Activated T-helper 17 cell treated with anti-CD3 and anti-CD28 coated beads, Interleukin-2, amount 50 U/mL, for 72 hours (primary cell): Measurements from ENCODE around the gene SNAP47. TPM values are rescaled to one million over a fixed set of nuclear protein-coding genes. Genes with fewer than 3 reads are reported as not detected.

Experiments used
- ATAC-seq: fragments of 150-1000 bp; cut with Tn5 transposase; replicated peaks from 2 replicates; pipeline ENCODE4 v1.10.0; 2021; ENCODE audit warnings: mild to moderate bottlenecking, moderate library complexity
- H3K27ac Mint-ChIP-seq: one replicate; pipeline ENCODE4 v1.8.0; 2022; ENCODE audit warnings: mixed read lengths
- H3K27me3 Mint-ChIP-seq: one replicate; pipeline ENCODE4 v1.8.0; 2022; ENCODE audit warnings: mixed read lengths
- H3K36me3 Mint-ChIP-seq: one replicate; pipeline ENCODE4 v1.8.0; 2022; ENCODE audit warnings: low read depth, mild to moderate bottlenecking, mixed read lengths
- H3K4me1 Mint-ChIP-seq: one replicate; pipeline ENCODE4 v1.8.0; 2022; ENCODE audit warnings: mixed read lengths
- H3K4me3 Mint-ChIP-seq: one replicate; pipeline ENCODE4 v1.8.0; 2022; ENCODE audit warnings: mild to moderate bottlenecking, mixed read lengths
- H3K9me3 Mint-ChIP-seq: one replicate; pipeline ENCODE4 v1.8.0; 2022; ENCODE audit warnings: mixed read lengths
- total RNA-seq, 2 donors: library from RNA; stranded (reverse); gene quantifications; one replicate each; pipeline ENCODE4 v1.2.3, GENCODE V29; 2022

SNAP47 gene
- total RNA-seq, 2 donors from 2014 or later = 42.9 to 53.6 TPM

DNA sequence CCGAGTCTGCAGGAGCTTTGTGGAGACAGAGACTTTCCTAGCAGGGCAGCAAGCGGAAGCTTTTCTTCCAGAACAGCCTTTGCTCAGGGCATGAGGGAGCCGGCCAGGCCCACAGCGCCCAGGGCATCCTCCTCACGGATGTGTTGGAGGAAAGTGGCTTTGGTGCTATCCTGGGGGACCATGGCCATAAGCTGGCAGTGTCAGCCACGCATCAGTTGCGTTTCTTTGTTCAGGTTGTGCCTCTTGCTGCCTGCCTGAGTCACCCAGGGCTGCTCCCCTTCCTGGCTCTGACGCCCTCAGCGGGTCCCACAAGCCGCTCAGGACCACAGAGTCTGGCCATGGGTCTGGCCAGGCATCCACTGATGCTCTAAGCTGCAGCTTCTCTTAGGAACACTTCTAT lies 40.6 kb downstream of the SNAP47 start:
- no peak overlapping the region for H3K27ac Mint-ChIP-seq
- no peak for ATAC-seq
- no peak overlapping the region for H3K4me3 Mint-ChIP-seq
- no peaks in the 10 kb centered on the region for H3K9me3 Mint-ChIP-seq
- H3K27me3 Mint-ChIP-seq = no peaks in the 10 kb centered on the region
- peaks cover 11% of the 10 kb centered on the region for H3K4me1 Mint-ChIP-seq
- H3K36me3 Mint-ChIP-seq = peaks cover 35% of the 10 kb centered on the region

DNA sequence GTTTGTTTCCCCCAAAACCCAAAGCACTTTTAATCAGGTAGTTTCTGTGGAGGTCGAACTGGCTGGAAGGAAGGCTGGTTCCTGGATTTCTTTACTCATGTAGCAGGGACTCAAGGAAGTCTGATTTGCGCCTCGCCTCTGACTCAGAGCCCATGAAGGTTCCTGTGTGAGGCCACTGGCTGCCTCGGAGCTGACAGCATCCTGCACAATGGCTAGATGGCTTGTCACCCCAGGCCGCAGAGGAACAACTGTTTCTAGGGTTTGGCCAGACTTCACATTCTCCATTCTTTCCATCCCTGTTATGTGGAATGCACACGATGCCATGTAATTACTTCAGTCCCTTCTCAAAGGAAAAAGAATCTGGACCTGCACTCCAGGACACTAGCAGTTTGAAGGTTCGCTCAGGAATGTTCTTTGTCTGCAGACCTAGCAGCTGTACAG lies 41.1 kb downstream of the SNAP47 start:
- H3K27ac Mint-ChIP-seq = no peak overlapping the region
- H3K27me3 Mint-ChIP-seq = no peaks in the 10 kb centered on the region
- peaks cover 11% of the 10 kb centered on the region for H3K4me1 Mint-ChIP-seq
- no peaks in the 10 kb centered on the region for H3K9me3 Mint-ChIP-seq
- H3K36me3 Mint-ChIP-seq = peaks cover 35% of the 10 kb centered on the region
- ATAC-seq = no peak
- H3K4me3 Mint-ChIP-seq = no peak overlapping the region

DNA sequence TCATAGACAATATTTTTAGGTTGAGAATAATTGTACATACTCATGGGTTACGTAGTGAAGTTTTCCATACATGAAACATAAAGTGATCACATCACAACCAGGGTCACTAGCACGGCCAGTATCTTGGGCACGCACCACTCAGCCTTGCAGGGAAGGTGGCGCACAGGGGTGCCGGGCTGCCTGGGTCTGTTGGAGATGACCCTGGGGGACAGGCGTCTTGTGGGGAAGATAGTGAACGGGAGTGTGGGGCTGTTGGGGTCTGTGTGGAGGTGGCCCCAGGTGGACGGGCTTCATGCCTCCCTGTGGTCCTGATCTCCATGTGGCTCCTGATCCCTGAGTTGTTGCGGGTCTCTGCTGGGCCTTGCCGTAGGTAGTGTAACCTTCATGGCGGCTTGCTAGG lies 41.9 kb downstream of the SNAP47 start:
- no peaks in the 10 kb centered on the region for H3K9me3 Mint-ChIP-seq
- H3K27me3 Mint-ChIP-seq = no peaks in the 10 kb centered on the region
- no peak overlapping the region for H3K4me3 Mint-ChIP-seq
- H3K36me3 Mint-ChIP-seq = peaks cover 38% of the 10 kb centered on the region
- peaks cover 11% of the 10 kb centered on the region for H3K4me1 Mint-ChIP-seq
- ATAC-seq = no peak
- H3K27ac Mint-ChIP-seq = no peak overlapping the region

DNA sequence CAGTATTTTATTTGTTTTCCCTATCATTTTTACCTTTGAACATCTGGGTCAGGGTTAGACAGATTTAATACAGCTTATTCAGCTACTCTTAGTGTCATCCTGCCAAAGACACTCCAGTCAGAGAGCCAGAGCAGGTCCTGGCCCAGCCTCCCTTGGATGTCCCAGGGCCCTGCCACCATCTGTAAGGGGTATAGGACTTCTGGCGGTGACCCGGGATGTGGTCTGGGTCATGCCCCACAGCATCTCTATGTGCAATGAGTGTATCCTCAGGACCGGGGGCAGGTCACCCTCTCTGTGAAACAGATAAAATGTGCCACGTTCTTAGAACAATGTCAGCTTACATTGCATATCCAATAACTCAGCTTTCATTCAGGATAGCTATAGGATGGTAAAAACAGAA lies 42.4 kb downstream of the SNAP47 start:
- no peak overlapping the region for H3K4me3 Mint-ChIP-seq
- ATAC-seq = no peak
- peaks cover 11% of the 10 kb centered on the region for H3K4me1 Mint-ChIP-seq
- no peak overlapping the region for H3K27ac Mint-ChIP-seq
- no peaks in the 10 kb centered on the region for H3K27me3 Mint-ChIP-seq
- peaks cover 38% of the 10 kb centered on the region for H3K36me3 Mint-ChIP-seq
- H3K9me3 Mint-ChIP-seq = no peaks in the 10 kb centered on the region

DNA sequence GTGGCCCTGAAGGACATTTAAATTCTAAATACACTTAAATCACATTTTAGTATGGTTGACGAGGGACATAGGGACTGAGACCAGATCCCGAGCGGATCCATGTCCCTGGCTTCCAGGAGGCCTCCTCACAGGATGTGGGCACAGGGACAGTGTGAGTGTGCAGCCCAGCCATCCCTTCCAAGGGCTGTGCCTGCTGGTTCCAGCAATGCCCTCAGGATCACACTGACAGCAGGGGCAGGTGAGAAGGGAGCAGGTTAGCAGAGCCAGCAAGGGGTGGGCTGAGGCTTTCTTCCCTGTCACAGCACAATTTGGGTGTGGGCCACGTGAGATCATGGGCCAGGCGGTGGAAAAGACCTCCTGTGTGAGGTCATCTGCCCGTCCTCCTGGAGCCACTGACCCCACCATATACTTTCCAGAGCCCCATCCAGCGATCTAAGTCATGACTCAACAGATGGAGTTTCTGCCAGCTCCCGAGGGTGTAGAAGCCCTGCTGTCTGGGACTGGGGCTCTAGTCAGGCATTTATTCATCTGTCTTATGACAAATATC lies 43.2 kb downstream of the SNAP47 start:
- Mint-ChIP-seq H3K36me3 (peaks cover 38% of the 10 kb centered on the region), H3K27ac (no peak overlapping the region), H3K9me3 (no peaks in the 10 kb centered on the region), H3K4me1 (peaks cover 10% of the 10 kb centered on the region), H3K4me3 (no peak overlapping the region), H3K27me3 (no peaks in the 10 kb centered on the region)
- no peak for ATAC-seq

DNA sequence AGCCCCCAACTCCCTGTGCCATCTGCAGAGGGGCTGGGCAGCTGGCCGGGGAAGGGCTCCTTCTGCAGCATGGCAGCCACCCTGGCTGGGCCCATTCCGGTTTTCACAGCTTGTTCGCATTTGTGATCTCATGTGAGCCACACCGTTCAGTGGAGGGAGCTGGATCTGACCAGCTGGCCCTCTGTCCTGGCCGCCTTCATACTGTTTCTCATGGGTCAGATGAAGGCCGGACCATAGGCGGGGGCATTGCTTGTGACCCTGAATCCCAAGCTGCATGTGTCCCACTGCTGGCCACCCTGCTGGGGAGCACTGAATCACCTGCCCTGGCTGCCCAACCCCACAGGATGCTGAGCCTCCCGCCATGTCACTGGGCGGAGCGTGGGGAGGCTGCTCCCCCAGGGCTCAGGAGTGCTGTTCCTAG lies 43.8 kb downstream of the SNAP47 start:
- Mint-ChIP-seq H3K27me3 (no peaks in the 10 kb centered on the region), H3K4me1 (peaks cover 4% of the 10 kb centered on the region), H3K36me3 (peaks cover 35% of the 10 kb centered on the region), H3K4me3 (no peak overlapping the region), H3K9me3 (no peaks in the 10 kb centered on the region), H3K27ac (no peak overlapping the region)
- no peak for ATAC-seq

DNA sequence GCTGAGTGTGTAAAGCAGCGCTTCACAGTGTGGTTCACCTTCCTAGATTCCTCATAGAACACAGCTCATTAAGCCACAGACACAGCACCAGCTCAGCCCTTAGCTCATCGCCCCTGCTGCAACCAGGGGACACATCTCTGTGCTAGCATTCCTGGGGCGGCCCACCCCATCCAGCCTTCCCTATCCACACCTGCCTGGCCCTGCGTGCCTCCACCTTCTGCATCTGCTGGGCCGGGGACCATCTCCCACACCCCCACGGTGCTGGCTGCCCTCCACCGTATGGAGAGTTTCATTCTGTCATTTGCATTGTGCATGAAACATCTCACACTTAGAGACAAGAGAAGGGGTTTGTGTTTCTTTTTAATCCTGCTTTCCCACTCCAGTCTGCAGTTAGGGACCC lies 44.5 kb downstream of the SNAP47 start:
- Mint-ChIP-seq H3K9me3 (no peaks in the 10 kb centered on the region), H3K4me3 (no peak overlapping the region), H3K4me1 (no peaks in the 10 kb centered on the region), H3K27ac (no peak overlapping the region), H3K36me3 (peaks cover 29% of the 10 kb centered on the region), H3K27me3 (no peaks in the 10 kb centered on the region)
- ATAC-seq = no peak

DNA sequence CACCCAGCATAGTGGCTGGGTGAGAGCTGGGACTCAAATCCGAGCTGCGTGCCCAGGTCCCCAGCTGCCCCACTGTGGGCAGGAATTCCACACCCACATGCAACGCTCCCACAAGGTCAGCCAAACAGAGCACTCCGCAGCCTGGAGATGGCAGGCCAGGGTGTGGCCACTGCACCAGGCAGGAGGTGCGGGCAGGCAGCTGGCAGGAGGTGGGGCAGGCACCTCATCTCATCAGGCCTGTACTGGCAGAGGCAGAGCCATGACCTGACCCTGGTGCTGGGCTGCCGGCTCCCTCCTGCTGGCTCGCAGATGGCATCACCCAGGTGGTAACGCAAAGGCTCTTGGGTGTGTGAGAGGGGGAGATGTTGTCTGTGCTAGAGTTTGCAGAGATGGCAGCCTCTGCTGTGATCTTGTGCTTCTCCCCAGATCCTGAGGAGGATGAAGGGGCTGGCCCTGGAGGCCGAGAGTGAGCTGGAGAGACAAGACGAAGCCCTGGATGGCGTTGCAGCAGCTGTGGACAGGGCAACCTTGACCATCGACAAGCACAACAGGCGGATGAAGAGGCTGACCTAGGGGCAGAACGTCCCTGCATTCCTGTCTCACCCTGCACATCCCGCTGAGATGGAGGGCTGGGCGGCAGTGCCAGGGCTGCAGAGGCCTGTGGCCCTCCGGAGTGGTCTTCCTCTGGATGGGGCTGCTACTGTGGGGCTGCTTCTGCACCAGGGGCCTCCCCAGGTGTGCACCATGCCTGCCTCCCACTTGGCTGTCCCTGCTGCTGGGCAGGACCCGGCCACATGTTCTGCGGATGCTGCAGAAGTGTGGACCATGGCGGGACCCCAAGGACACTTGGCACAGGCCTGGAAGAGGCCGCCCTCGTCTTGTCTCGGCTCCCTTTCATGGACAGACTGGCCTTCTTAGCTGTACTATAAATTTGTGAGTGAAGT lies 45.1 kb downstream of the SNAP47 start:
- ATAC-seq = no peak
- Mint-ChIP-seq H3K4me1 (no peaks in the 10 kb centered on the region), H3K4me3 (no peak overlapping the region), H3K27me3 (no peaks in the 10 kb centered on the region), H3K9me3 (no peaks in the 10 kb centered on the region), H3K27ac (no peak overlapping the region), H3K36me3 (peaks cover 22% of the 10 kb centered on the region)

DNA sequence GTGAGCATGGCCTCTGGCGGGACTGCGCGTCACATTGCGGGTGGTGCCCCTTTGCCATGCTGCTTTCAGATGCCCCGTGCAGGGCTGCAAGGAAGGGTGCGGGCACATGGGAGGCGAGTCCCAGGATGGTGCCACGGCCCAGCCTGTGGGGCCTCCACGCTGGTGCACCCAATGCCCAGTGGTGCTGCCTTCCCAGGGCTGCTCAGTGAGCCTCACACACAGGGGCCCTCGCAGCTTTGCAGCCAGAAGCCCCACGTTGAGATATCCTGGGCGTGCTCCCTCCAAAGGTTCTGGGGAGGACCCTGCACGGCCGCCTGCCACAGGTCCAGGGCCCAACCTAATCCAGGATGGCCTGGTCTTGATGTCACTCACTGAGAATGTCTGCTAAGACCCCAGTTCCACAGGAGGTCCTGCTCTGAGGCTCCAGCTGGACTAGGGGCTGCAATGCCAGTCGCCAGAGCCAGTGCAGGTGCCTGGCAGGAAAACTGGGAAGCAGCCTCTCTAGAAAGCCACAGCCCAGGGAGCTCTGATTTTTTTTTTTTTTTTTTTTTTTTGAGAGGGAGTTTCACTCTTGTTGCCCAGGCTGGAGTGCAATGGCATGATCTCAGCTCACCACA lies 46.2 kb downstream of the SNAP47 start:
- no peaks in the 10 kb centered on the region for H3K9me3 Mint-ChIP-seq
- H3K36me3 Mint-ChIP-seq = peaks cover 14% of the 10 kb centered on the region
- no peak overlapping the region for H3K4me3 Mint-ChIP-seq
- no peak for ATAC-seq
- H3K27me3 Mint-ChIP-seq = no peaks in the 10 kb centered on the region
- H3K4me1 Mint-ChIP-seq = no peaks in the 10 kb centered on the region
- H3K27ac Mint-ChIP-seq = no peak overlapping the region

DNA sequence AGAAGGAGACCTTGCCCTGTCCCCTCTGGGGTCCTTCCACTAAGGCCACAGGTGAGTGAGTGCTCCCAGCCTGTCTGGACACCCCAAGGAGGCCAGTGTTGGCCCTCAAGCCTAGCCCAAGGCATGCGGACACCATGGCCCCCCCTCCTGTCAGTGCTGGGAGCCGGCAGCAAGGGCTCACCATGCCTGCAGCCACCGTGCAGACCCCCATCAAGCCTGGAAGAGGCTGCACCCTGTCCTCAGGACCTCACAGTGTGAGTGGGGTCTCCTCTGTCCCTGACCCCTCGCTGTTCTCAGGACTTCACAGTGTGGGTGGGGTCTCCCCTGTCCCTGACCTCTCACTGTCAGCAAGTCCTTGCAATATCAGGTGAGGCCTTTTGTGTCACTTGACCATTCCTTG lies 47.0 kb downstream of the SNAP47 start:
- Mint-ChIP-seq H3K4me1 (no peaks in the 10 kb centered on the region), H3K27me3 (no peaks in the 10 kb centered on the region), H3K4me3 (no peak overlapping the region), H3K36me3 (peaks cover 11% of the 10 kb centered on the region), H3K27ac (peak overlapping the region; percentile 38), H3K9me3 (no peaks in the 10 kb centered on the region)
- no peak for ATAC-seq

DNA sequence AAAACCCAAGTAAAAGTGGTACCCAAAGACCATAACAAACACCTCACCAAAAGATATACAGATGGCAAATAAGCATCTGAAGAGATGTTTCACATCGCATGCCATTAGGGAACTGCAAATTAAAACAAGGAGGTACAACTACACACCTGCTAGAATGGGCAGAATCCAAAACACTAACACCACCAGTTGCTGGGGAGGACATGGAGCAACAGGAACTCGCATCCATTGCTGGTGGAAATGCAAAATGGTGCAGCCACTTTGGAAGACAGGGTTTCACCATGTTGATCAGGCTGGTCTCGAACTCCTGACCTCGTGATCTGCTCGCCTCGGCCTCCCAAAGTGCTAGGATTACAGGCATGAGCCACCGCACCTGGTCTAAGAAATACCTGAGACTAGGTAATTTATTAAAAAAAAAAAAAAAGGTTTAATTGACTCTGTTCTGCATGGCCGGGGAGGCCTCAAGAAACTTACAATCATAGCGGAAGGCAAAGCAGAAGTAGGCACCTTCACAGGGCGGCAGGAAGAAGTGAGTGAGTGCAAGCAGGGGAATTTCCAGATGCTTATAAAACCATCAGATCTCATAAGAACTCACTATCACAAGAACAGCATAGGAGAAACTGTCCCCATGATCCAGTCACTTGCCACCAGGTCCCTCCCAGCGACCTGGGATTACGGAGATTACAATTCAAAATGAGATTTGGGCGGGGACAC lies 50.0 kb downstream of the SNAP47 start:
- peaks cover 11% of the 10 kb centered on the region for H3K36me3 Mint-ChIP-seq
- no peak overlapping the region for H3K4me3 Mint-ChIP-seq
- H3K27ac Mint-ChIP-seq = no peak overlapping the region
- H3K9me3 Mint-ChIP-seq = no peaks in the 10 kb centered on the region
- no peaks in the 10 kb centered on the region for H3K4me1 Mint-ChIP-seq
- H3K27me3 Mint-ChIP-seq = no peaks in the 10 kb centered on the region
- no peak for ATAC-seq

DNA sequence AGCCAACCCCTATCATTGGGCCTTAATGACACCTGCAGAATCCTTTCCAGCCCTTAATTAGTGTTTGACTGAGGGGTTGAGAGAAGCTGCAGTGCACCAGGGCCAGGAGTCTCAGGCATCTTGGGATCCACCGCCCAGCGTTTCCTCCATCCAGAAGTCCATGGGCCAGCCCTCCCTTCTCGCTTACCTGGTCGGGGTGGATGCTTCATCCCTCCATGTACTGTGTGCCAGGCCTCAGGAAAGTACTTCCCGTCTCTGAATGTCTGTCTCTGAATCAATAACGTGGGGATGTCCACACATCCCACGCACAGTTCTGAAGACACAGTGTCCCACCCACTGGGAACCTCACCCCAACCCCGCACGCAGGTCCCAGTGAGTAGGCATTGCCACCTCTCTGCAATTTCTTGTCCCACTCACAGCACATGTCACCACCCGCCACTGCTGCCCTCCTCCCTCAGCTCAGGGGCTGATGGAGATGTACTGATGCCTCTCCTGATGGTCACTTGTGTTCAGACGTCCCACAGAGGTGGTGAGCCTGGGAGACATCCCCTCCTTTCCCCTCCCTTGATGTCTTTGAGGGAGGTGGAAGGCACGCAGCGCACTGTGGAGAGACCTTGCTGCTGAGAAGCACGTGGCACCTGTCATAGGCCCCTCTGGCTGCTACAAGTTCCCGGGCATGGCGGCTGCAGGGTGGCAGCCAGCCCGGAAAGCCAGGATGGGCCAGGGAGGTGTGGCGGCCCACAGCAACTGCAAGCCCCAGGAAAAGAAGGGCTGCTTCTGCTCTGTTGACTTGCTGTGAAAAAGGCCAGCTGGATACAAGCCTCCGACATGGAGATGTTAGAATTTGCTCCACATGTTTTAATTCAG lies 50.8 kb downstream of the SNAP47 start:
- peaks cover 11% of the 10 kb centered on the region for H3K36me3 Mint-ChIP-seq
- H3K4me3 Mint-ChIP-seq = peak overlapping the region; percentile 82
- no peaks in the 10 kb centered on the region for H3K27me3 Mint-ChIP-seq
- no peaks in the 10 kb centered on the region for H3K4me1 Mint-ChIP-seq
- peak overlapping the region; percentile 25 for H3K27ac Mint-ChIP-seq
- ATAC-seq = no peak
- H3K9me3 Mint-ChIP-seq = no peaks in the 10 kb centered on the region

DNA sequence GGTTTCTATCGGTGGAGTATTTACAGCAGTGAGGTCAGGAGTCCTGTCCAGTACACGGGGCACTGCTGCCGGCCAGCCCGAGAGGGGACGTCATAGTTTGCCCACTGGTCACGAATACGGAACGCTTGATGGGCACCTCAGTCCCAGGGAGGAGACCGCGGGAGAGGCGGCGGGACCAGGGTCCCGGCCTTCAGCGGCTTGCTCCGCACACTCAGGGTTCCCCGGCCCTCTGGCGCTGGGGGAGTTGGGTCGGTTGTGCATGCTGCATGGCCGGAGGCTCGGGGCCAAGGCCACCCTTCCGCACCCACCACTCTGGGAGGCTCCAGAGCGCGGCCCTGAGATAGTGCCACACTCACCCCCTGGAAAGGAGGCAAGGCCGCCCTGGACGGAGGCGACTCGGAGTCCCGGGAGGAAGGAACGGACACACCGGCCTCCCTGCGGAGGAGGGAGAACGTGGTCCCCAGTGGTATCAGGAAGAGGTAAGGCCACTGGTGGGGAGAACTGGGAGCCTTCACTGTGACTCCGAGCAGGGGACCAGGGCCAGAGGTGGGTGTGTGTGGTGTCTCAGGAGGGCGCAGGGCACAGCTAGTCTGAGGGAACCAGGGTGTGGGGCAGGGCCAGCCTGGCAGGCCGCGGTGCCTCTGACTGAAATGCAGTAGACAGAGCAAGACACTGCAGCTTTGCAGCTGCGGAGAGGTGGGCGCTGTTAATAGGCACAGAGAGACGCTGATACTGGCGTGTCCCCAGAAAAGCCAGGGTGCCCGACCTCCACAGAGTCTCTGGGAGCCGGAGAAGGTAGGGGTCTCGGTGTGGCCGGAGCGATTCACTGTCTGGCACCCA lies 51.7 kb downstream of the SNAP47 start:
- ATAC-seq = no peak
- Mint-ChIP-seq H3K4me3 (peak overlapping the region; percentile 82), H3K27me3 (no peaks in the 10 kb centered on the region), H3K9me3 (no peaks in the 10 kb centered on the region), H3K27ac (peak overlapping the region; percentile 40), H3K4me1 (no peaks in the 10 kb centered on the region), H3K36me3 (peaks cover 10% of the 10 kb centered on the region)
